PC-9 (cell line): ENCODE results near the gene TOMM5. TPM values are rescaled to one million over a fixed set of nuclear protein-coding genes. Genes with fewer than 3 reads are reported as not detected.

ENCODE experiments used
- BruUV-seq: library from RNA; stranded (reverse); fragments of 400-500 nt; replicated peaks from 2 replicates; lab custom pipeline; 2021; lab: Mats Ljungman, UMichigan
- CTCF ChIA-PET: fragments of 300-600 bp; sonication (Branson Sonifier 250); formaldehyde crosslinking; loops from one replicate; lab custom pipeline; 2022; ENCODE audit warnings: antibody characterized with exemption; lab: Charles Lee
- POLR2A ChIA-PET: fragments of 300-600 bp; sonication (Branson Sonifier 250); formaldehyde crosslinking; loops from one replicate; lab custom pipeline; 2022; ENCODE audit warnings: antibody characterized with exemption; ENCODE audit not compliant: unreplicated experiment; lab: Charles Lee
- DNase-seq, 2 experiments: peaks; one replicate each; pipeline versions ENCODE4 v3.0.0 to v3.0.0-alpha.2; 2015 to 2022; ENCODE audit warnings: mixed read lengths in 1 of 2
- H2AFZ ChIP-seq: fragments of 200-600 bp; sonication (generic); 2 replicates; pipeline ENCODE4 v1.8.1; 2017; ENCODE audit warnings: antibody characterized with exemption
- H3F3A ChIP-seq: fragments of 200-600 bp; sonication (generic); 2 replicates; pipeline ENCODE4 v1.8.1; 2017; ENCODE audit warnings: antibody characterized with exemption, mild to moderate bottlenecking, low read depth; ENCODE audit not compliant: insufficient read depth
- H3K27ac ChIP-seq: fragments of 200-600 bp; sonication (generic); 2 replicates; pipeline ENCODE4 v1.6.1; 2016; ENCODE audit warnings: mixed run types
- H3K27me3 ChIP-seq: fragments of 200-600 bp; sonication (generic); 2 replicates; pipeline ENCODE4 v1.6.1; 2016; ENCODE audit warnings: low read depth, mixed run types; ENCODE audit not compliant: insufficient read depth
- H3K36me3 ChIP-seq: fragments of 200-600 bp; sonication (generic); 2 replicates; pipeline ENCODE4 v1.6.1; 2016; ENCODE audit warnings: low read depth, mixed run types
- H3K4me1 ChIP-seq: fragments of 200-600 bp; sonication (generic); replicated peaks from 2 replicates; pipeline ENCODE4 v1.6.1; 2016; ENCODE audit warnings: mixed run types; ENCODE audit not compliant: insufficient read depth
- H3K4me2 ChIP-seq: fragments of 200-600 bp; sonication (generic); 2 replicates; pipeline ENCODE4 v1.6.1; 2017; ENCODE audit warnings: mixed run types
- H3K4me3 ChIP-seq: fragments of 200-600 bp; sonication (generic); 2 replicates; pipeline ENCODE4 v1.6.1; 2016; ENCODE audit warnings: mixed run types
- H3K79me2 ChIP-seq: fragments of 200-600 bp; sonication (generic); 2 replicates; pipeline ENCODE4 v1.6.1; 2017; ENCODE audit warnings: low read depth, mixed run types
- H3K9me2 ChIP-seq: fragments of 200-600 bp; sonication (generic); 2 replicates; pipeline ENCODE4 v1.8.1; 2017; ENCODE audit warnings: mild to moderate bottlenecking; ENCODE audit not compliant: insufficient read depth
- H3K9me3 ChIP-seq: fragments of 200-600 bp; sonication (generic); 2 replicates; pipeline ENCODE4 v1.8.1; 2016; ENCODE audit warnings: low read depth; ENCODE audit not compliant: insufficient read depth
- H4K20me1 ChIP-seq: fragments of 200-600 bp; sonication (generic); 2 replicates; pipeline ENCODE4 v1.8.1; 2017; ENCODE audit not compliant: insufficient read depth
- CTCF ChIP-seq: fragments of 200-600 bp; sonication (generic); conservative IDR thresholded peaks from 2 replicates; pipeline ENCODE4 v1.6.1; 2017; ENCODE audit warnings: mixed run types, antibody characterized with exemption, mild to moderate bottlenecking, moderate library complexity
- EZH2 ChIP-seq: fragments of 200-600 bp; sonication (generic); IDR thresholded peaks from 2 replicates; pipeline ENCODE4 v1.8.0; 2017; ENCODE audit warnings: antibody characterized with exemption, low read depth
- intact Hi-C: fragments of 100-400 bp; cut with micrococcal nuclease; formaldehyde crosslinking; loops from one replicate; pipeline ENCODE4 v1.10.0; 2022; ENCODE audit not compliant: unreplicated experiment
- total RNA-seq: library from RNA; stranded (reverse); gene quantifications from 2 replicates; pipeline ENCODE4 v1.2.3, GENCODE V29; 2021

TOMM5 gene
- total RNA-seq, 1 experiment from 2014 or later = 78.2 TPM

- H3K36me3 ChIP-seq = no peaks in the 10 kb centered on the region
- no peaks in the 10 kb centered on the region for H4K20me1 ChIP-seq
- TF ChIP-seq CTCF = no peak
- no peak for TF ChIP-seq EZH2
- intact Hi-C loops = no loop called here
- H3K4me2 ChIP-seq = no peak overlapping the region
- POLR2A ChIA-PET = no interaction called here
- H3K27ac ChIP-seq = no peak overlapping the region
- no peaks in the 10 kb centered on the region for H3K9me2 ChIP-seq
- no peaks in the 10 kb centered on the region for H3K9me3 ChIP-seq
- no peaks in the 10 kb centered on the region for H3F3A ChIP-seq
- no peak overlapping the region for H2AFZ ChIP-seq
- no peaks in the 10 kb centered on the region for H3K79me2 ChIP-seq
- CTCF ChIA-PET = no interaction called here
- H3K4me1 ChIP-seq = peaks cover 9% of the 10 kb centered on the region
- BruUV-seq = no TSS peak
- no peaks in the 10 kb centered on the region for H3K27me3 ChIP-seq
- no peak for DNase-seq
- H3K4me3 ChIP-seq = no peak overlapping the region
Measured at GRCh38 chr9:37609735-37610397, 17.5 kb upstream of the TOMM5 start.

DNA sequence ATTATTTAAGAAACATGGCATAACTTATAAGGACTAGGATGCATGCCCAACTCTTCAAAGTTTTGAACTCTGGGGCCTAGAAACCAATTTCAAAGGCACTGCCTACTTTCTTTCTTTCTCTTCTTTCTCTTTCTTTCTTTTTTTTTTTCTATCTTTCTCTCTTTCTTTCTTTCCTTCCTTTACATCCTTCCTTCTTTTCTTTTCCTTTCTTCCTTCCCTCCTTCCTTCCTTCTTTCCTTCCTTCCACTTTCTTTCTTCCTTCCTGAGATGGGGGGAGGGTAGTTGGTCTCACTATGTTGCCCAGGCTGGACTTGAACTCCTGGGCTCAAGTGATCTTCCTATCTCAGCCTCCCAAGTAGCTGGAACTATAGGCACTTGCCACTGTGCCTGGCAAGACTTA lies 15.9 kb upstream of the TOMM5 start:
- H2AFZ ChIP-seq = no peak overlapping the region
- H4K20me1 ChIP-seq = no peaks in the 10 kb centered on the region
- H3K4me3 ChIP-seq = no peak overlapping the region
- no peaks in the 10 kb centered on the region for H3K27me3 ChIP-seq
- no peak for DNase-seq
- no peaks in the 10 kb centered on the region for H3K79me2 ChIP-seq
- H3K9me2 ChIP-seq = no peaks in the 10 kb centered on the region
- H3K4me1 ChIP-seq = peaks cover 12% of the 10 kb centered on the region
- TF ChIP-seq EZH2 = no peak
- TF ChIP-seq CTCF = no peak
- intact Hi-C loops = no loop called here
- H3K27ac ChIP-seq = no peak overlapping the region
- ChIA-PET POLR2A (no interaction called here), CTCF (no interaction called here)
- H3K4me2 ChIP-seq = no peak overlapping the region
- no peaks in the 10 kb centered on the region for H3K9me3 ChIP-seq
- no TSS peak for BruUV-seq
- no peaks in the 10 kb centered on the region for H3F3A ChIP-seq
- no peaks in the 10 kb centered on the region for H3K36me3 ChIP-seq

DNA sequence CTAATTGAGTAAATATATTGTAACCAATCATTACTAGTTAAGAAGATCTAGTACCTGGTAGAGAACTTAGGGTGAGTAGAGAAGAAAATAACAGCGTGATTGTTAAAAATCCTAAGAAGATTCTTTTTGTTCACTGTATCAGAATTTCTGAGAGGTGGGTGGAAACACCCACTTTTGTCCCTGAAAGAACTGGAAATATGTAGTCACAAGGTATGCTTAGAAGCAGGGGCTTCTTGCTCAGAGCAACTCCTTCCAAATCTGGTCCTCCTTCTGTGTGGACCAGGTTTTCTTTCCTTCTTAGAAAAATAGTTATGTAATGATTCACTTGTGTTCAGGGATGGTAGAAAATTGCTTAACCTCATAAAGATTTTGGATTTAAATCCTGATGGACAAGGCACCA lies 11.9 kb upstream of the TOMM5 start:
- H3K9me3 ChIP-seq = no peaks in the 10 kb centered on the region
- ChIA-PET POLR2A (no interaction called here), CTCF (no interaction called here)
- no peak for DNase-seq
- TF ChIP-seq CTCF (no peak), EZH2 (no peak)
- H3F3A ChIP-seq = no peaks in the 10 kb centered on the region
- no peak overlapping the region for H3K27ac ChIP-seq
- no peaks in the 10 kb centered on the region for H3K79me2 ChIP-seq
- no peaks in the 10 kb centered on the region for H3K36me3 ChIP-seq
- BruUV-seq = no TSS peak
- peaks cover 12% of the 10 kb centered on the region for H3K4me1 ChIP-seq
- H3K9me2 ChIP-seq = no peaks in the 10 kb centered on the region
- no peak overlapping the region for H3K4me2 ChIP-seq
- H3K27me3 ChIP-seq = no peaks in the 10 kb centered on the region
- no peak overlapping the region for H2AFZ ChIP-seq
- H4K20me1 ChIP-seq = no peaks in the 10 kb centered on the region
- intact Hi-C loops = no loop called here
- H3K4me3 ChIP-seq = no peak overlapping the region
